Measurements from ENCODE around the gene MRPS18A.

- TF ChIP-seq CTCF (IDR thresholded peaks at IDR 0.05; ENCODE audit: low read length) (no peak), EZH2 (IDR thresholded peaks at IDR 0.05; ENCODE audit: borderline replicate concordance, low read length) (no peak)
Observed at GRCh38 chr6:43669922-43670622, 17.5 kb downstream of the MRPS18A start.
